ENCODE data around the gene PRR12.
A peak's percentile ranks its signal among the peaks of the same experiment; 100 is the strongest.

PRR12 gene

DNA sequence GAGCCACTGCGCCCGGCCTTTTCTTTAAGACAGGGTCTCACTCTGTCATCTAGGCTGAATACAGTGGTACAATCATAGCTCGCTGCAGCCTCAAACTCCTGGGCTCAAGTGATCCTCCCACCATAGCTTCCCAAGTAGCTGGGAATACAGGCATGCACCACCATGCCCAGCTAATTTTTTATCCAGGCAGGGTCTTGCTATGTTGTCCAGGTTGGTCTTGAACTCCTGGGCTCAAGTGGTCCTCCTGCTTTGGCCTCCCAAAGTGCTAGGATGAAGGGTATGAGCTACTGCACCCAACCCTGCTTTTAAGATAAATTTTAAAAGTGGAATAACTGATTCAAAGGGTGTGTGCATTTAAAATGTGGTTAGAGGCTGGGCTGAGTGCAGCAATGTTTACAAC is 24.7 kb upstream of the PRR12 start:
- DNase-seq (ENCODE audit: low read depth), result no peak

DNA sequence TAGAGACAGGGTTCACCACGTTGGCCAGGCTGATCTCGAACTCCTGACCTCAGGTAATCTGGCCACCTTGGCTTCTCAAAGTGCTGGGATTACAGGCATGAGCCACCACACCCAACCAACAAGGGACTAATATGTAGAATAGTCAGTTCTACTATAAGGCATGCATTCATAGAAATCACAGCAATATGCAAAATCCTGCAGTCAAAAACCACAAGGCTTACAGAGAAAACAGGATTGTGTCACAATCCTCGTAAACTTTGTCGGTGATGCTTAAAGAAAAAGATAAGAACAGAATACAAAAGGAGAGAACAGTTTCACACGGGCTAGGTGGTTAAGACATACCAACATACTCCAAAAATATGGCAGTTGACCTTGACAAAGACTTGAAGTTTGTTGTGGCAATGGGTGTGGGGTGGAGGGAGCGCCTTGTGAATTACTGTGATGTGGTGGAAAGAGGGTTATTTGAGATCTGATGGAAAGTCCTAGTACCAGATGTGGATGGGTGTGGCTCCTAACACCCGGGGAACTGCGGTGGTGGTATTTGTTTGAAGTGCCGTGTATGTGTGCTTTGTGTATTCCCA is 23.0 kb upstream of the PRR12 start:
- DNase-seq (ENCODE audit: low read depth), result no peak

DNA sequence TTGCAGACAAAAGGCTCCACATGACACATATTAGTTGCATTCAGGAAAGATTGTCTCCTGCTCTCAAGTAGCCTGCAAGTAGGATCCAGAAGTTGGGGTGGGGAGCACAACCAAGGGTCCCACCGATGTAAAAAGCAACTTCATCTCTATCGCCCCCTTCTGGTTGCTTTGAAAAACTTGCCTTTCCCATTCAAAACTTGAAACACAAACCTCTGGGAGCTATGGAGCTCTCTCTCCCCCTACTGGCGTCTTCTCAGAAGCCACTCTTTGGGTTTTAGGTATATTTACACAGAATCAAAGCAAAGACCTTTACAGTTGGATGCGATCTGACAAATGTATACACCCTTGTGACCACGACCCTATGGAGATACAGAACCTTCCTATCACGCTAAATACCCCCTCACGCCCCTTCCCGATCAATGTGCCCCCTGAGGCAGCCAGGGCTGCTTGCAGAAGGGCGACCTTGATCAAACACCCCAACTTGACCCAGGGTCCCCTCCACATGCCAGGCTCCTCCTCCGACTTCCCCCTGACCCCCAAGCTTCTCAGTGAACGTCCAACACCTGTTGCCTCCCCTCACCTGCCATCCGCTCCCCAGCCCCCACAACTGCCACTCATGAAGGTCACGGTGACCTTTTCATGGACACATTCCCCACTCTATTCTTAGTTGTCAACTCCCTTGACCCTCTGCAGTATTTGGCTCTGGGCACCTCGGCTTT is 20.7 kb upstream of the PRR12 start:
- DNase-seq (ENCODE audit: low read depth), result no peak

DNA sequence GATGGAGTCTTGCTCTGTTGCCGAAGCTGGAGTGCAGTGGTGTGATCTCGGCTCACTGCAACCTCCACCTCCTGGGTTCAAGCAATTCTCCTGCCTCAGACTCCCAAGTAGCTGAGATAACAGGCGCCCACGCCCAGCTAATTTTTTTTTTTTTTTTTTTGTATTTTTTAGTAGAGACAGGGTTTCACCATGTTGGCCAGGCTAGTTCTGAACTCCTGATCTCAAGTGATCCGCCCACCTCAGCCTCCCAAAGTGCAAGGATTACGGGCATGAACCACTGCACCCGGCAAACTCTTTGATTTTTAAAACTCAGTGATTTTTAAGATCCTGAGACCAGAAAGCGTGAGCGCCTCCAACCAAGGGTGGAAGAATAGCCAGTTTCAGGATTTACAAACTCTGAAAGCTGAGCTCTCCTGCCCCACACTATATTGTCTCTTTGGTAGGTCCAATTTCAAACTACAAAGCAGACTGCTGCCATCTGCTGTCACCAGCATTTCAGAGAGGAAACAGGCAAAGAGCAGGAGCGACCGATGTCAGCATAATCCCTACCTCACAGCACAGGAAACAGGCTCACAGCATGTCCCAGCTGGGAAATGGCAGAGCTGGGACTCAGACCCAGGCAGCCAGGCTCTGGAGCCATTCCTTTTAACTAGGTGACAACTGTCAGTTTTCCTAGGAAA is 19.8 kb upstream of the PRR12 start:
- no peak for DNase-seq (ENCODE audit: low read depth)

DNA sequence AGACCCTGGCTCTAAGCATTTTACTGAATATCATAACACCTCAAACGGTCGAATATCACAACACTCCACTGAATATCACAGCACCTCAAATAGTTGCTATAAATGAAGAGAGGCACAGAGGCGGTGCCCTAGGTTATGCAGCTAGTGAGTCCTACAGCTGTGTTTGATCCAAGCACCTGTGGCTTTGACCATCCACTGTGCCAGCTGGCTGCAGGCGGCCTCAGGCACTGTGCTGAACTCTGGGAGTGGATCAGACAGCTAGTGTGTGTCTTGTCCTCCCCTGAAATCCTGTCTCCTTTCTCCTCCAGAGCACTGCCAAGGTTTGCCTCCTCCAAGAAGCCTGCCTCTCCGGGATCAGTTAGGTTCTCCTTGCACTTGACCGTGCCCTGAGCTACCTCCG is 18.0 kb upstream of the PRR12 start:
- no peak for DNase-seq (ENCODE audit: low read depth)

DNA sequence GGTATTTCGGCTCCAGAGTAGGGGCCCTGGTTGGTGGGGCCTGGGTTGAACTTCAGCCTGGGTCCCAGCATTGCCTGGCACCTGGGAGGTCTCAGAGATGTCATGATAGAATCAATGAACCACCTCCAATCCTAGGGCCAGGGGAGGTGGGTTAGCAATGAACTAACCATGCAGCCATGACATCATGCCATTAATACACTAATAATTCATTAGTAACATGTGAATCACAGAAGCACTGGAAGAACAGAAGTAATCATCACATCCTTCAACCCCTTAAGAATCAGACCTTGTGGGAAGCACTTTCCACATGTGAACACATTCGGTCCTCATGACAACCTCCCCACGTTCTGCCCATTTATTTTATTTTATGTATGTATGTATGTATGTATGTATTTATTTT is 17.6 kb upstream of the PRR12 start:
- no peak for DNase-seq (ENCODE audit: low read depth)

DNA sequence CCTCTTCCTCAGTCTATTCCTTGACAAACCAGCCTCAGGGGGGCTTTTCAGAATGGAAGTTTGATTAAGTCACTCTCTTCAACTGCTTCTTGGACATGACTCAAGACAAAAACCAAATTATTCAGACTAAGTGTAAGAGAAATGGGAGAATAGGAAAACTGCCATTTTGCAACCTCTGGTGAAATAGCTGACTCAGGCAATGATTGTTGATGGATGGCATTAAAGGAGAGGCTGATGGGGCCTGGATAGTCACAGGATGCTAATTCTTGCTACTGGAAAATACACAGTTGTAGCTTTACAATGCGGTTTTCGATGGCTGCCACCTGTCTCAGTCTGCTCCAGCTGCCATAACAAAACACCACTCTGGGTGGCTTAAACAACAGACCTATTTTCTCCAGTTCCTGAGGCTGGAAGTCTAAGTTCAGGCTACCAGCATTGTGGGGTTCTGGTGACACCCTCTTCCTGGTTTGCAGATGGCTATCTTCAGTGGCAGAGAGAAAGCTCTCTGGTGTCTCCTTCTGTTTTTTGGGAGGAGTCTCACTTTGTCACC is 16.7 kb upstream of the PRR12 start:
- no peak for DNase-seq (ENCODE audit: low read depth)

DNA sequence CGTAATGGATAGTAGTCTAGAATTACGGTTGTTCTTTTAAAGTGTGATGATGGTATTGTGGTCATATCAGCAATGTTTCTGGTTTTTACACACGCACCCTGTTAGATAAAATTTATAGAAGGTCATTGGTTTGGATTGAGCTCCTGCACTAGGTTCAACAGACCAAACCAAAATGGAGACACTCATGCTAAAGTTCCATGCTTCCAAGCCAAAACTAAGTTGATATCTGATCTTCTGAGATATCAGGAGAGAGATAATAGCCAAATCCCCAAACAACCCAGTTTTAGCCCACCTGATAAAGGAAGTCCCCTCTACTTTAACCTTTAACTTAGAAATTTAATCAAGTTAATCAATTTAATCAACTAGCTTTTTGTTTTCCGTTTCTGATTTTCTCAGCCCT is 11.8 kb upstream of the PRR12 start:
- no peak for DNase-seq (ENCODE audit: low read depth)

DNA sequence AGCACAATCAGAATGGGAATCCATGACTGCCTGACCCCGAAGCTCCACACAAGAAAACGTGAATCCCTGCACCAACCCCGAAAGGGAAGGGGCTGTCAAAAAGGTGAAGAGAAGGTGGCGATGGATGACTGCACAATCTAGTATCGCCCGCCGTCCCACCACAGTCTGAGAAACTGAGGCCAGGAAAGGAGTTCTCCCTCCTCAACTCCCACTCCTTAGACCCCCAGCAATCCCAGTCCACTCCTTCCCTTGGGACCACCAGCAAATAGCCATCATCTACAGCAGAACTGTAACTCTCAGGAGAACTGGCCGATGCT is 11.1 kb upstream of the PRR12 start:
- DNase-seq (ENCODE audit: low read depth), result no peak

DNA sequence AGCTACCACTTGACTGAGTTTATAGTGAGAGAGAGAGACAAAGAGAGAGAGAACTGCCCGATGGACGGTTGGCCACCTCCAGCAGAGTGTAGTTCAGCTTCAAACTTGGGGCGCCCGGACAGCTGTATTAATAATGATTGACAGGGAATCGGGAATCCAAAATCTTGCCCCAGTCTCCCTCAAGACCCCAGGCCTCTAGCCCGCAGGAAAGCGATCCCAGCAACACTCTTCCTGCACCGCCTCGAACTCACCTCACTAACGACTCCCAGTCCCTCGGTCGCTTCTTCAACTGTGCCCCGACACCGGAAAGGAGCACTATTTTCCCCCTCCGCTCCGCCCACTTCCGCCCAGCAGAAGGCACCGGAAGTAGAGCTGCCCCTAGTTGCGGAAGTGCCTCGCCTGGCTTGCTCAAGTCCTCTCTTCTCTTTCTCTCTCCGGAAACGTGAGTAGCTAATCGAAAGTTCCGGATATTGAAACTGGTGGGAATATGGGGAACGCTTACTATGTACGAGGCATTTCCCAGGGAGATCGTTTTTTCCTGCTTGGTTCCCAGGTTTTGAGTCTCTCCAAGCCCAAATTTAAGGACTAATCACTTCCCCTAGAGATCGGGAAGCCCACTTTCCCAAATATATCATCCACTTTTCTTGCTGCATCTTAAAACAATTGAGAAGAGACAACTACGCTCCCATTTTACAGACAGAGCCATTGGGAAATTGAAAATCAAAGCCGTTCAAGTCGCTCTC is 10.5 kb upstream of the PRR12 start, which contains the start of gene NOSIP:
Gene NOSIP, minus strand, starts transcription at position 293 of the 743 bp plus-strand sequence. CDS start 19,865 bp downstream, outside the sequence.
- DNase-seq (ENCODE audit: low read depth), result peak; percentile 89

DNA sequence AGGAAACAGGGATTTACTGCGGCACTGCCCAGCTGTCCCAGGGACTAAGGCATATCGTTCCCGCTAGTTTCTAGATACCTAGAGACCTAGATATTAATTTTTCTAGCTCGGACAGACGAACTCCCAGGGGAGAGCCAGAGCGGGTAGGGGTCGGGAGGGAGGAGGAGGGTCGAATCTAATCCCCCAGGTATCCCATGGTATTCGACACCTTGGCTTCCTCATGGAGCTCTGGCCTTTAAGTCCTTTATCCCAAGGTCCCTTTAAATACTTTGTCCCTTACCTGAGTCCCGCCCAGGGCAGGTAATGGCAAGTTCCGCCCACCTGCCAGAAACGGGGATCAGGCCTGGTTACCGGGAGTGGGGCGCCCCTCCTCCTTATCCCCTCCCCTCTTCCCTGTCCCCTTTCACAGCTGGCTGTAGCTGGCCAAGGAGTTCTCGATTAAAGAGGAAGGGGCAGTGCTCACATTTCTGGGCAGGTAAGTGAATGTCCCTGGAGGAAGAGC is 9.9 kb upstream of the PRR12 start, which contains the start of gene PRRG2:
Gene PRRG2, plus strand, starts transcription at position 310 of the 502 bp plus-strand sequence. CDS start 1,904 bp downstream, outside the sequence.
- no peak for DNase-seq (ENCODE audit: low read depth)

DNA sequence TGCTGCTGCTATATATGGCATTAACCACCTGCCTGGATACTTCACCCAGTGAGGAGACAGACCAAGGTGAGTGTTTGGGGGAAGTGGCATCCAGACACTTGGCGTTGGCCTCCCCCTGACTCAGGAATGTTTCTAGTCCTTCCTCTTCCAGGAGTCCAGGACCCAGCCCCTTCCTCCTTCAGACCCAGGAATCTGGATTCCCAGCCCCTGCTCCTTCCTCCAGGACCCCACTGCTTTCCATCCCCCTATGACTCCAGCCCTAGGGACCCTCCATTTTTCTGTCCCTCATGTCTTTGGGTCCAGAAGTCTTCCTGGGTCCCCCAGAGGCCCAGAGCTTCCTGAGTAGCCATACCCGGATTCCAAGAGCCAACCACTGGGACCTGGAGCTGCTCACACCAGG is 7.7 kb upstream of the PRR12 start:
- DNase-seq (ENCODE audit: low read depth), result no peak

DNA sequence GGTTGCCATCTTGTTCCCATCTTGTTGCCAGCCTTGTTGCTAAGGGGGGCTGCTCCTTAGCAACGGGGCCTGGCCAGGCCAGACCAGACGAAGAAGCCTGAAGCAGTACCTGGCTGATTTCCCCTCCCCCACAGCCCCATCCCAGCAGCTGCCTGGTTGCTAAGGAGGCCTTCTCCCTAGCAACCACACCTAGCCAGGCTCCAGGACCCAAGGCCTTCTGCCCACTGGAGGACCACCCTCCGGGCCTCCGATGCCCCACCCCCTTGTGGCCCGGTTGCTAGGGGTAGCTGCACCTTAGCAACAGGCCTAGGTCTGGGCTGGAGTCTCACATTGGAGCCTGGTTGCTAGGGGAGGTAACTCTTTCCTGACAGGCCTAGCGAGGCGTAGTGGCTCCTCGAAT is 6.0 kb upstream of the PRR12 start:
- no peak for DNase-seq (ENCODE audit: low read depth)

DNA sequence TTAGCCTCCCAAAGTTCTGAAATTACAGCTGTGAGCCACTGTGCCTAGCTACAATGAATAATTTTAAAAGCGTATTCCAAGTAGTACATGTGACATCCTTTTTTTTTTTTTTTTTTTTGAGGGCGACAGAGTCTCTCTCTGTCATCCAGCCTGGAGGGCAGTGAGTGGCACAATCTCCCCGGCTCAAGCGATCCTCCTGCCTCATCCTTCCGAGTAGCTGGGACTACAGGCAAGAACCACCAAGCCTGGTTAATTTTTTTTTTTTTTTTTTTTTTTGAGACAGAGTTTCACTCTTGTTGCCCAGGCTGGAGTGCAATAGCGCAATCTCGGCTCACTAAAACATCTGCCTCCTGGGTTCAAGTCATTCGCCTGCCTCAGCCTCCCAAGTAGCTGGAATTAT is 3.8 kb upstream of the PRR12 start:
- DNase-seq (ENCODE audit: low read depth), result no peak

DNA sequence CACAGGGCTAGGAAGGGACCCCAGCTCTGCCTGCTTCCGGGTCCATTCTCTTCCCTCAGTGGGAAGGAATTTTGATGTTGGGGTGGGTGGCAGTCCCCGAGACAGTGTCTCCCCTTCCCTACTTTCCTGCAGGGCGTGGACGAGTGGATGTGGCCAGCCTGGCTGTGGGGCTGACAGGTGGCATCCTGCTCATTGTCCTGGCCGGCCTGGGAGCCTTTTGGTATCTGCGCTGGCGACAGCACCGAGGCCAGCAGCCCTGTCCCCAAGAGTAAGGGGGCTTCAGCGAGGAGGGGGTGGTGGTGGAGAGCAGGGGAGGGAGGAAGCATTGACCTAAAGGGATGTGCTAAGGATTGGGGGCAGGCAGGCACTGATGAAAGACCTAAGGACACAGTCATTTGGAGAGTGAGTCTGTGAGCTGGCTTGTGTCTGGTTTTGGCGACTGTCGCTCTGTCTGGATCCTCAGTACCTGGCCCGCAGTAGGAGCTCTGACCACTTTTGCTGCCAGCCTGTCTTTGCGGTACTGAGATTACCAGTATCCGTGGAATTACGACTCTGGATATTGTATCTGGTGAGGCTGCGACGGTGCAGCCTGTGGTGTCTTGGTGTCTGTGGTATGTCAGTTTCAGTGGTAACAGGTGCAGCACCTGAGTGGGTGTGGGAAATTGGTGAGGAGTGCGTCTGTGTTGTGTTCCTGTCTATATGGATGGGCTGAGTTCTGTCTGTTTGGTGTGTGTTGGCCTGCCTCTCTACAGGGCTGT is 2.4 kb upstream of the PRR12 start:
- no peak for DNase-seq (ENCODE audit: low read depth)

DNA sequence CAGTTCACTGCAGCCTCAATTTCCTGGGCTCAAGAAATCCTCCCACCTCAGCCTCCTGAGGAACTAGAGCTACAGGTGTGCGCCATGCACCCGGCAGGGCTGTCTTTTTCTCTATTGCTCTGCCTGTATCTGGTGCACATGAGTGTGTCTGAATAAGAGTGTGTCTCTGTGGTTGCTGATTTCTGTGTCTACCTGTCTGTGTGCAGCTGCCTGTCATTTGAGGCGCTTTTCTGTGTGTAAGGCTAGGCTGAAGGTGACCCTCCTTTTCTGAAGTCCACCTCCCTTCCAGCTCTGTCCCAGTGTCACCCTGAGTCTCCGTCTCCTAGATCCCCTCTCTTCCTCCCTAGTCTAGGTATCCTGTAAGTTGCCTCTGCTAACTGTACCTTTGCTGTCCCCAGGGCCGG is 1.5 kb upstream of the PRR12 start:
- DNase-seq (ENCODE audit: low read depth), result no peak

DNA sequence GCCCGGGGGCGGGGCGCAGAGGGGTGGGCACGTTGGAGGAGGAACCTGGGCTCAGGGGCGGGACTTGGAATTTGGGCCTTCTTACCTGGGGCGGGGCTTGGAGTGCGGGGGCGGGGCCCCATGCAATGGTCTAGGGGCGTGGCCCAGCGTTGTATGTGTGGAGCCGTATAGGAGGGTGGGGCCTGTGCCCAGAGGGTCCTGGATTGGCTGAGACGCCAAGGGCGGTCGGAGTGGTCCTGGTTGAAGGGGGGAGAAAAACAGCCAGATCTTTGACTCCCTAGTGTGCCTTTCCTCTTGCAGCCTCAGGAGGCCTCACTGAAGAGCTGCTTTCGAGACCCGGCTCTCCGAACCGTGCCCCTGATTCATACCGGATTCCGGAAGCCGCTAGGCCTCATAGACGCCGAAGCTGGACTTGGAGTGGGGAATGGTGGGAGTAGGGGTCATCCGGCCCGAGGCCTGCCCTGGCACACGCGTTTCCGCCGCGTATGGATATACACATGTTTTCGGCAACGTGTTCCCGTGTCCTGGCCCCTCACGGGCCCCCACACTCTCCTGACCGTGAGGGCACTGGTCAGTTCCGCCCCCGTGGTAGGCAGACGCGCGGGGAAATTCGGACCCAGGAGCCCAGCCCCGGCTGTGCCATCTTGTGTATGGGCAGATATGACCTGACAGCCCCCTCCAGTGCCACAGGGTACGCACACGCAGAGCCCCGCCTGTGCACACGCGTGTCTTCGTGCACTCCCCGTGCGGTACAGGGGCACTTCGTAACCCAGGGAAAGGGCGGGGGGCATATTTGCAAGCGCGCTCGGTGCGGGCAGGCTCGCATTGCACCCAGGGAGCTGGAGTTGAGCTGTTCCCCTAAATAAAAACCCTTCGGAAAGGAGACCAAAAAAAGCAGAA is 661 bp upstream of the PRR12 start:
- DNase-seq (ENCODE audit: low read depth), result peak; percentile 69

DNA sequence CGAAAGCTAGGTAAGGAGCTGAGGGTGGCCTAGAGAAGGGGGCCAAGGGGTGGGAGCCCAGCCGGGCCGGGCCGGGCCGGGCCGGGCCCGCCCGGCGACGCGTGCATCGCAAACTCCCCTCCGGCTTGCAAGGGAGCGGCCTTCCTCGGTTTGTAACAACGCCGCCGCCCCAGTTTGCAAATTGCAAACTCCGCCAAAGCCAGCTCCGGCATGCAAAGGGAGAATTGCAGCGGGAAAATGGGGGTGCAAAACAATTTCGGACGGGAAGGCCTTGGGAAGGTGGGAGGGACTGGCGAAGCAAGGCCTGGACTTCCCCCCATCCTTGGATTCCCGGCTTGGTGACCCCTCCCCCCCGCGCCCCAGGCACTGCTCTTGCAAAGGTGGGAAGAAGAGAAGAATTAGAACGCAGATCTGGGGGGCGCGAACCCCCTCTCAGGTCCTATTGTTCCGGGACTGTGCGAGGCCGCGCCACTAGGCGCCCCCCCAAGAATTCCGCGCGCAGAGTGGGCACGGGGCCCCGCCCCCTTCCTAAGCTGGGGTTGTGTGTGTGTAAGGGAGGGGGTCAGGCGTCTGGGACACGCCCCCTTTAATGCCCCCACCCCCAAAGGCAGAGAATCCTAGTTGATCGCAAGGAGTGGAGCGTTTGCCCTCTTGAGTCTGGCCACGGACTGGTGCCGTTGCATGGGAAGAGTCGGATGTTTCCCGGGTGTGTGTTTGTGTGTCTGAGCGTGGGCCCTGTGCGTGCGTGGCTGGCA is 926 bp downstream of the PRR12 start:
- DNase-seq (ENCODE audit: low read depth), result no peak

DNA sequence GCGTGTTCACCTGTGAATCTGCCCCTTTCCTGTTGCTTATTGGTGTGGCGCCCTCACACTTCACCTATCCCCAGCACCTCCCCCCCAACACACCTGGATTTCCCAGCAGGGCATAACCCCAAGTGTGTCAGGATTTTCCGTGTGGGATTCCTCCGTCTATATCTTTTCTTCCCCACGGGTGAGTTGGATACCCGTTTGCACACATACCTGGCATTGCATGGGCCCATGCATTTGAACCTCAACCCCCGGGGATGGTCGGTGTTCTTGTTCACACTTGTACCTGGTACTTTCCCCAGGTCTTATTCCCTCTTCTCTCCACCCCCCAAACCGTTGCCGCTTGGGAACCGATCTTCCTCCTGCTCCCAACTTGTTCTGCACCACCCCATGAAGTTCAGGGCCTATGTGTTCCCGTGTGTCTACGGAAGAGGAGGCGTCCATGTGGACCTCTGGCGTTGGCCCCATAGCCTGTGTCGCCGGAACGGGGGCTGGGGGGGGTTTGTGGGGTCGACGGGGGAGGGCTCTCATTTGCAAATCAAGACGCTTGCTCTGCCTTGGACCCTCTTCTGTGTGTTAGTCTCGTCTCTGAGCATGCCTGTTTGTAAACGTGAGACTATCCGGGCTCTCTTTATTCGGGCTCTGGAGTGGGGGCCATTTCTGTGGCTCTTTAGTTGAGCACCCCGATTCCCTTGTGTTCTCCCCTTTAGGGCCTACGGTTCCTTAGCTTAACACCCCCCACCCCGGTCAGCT is 1.7 kb downstream of the PRR12 start:
- DNase-seq (ENCODE audit: low read depth), result no peak
